Kidney capillary endothelial cell (primary cell): Measurements from ENCODE around the gene CCT2.

ENCODE experiments used
- DNase-seq: peaks from one replicate; pipeline ENCODE4 v3.0.0-alpha.2; 2018; ENCODE audit warnings: low spot score

Gene CCT2

GRCh38 chr12:69642531-69642930 is 57.3 kb downstream of the CCT2 start:
- DNase-seq: no peak

GRCh38 chr12:69644511-69644910 is 59.3 kb downstream of the CCT2 start:
- DNase-seq: no peak

GRCh38 chr12:69645031-69645430 is 59.8 kb downstream of the CCT2 start:
- DNase-seq: no peak

GRCh38 chr12:69647178-69647577 is 61.9 kb downstream of the CCT2 start:
- DNase-seq: no peak

GRCh38 chr12:69648476-69648875 is 63.2 kb downstream of the CCT2 start:
- no peak for DNase-seq

- DNase-seq: no peak
Measured at GRCh38 chr12:69649529-69649928, 64.3 kb downstream of the CCT2 start.
